Epidermal melanocyte (primary cell): Measurements from ENCODE around the gene PRLH.
"Not testable (repeated sequence)": the region's sequence is repeated elsewhere in the genome, so short reads cannot be mapped to it uniquely, and the experiment has no call there.

ENCODE experiments used
- DNase-seq: peaks from one replicate; pipeline ENCODE4 v3.0.0; 2011; ENCODE audit warnings: low spot score; ENCODE audit not compliant: insufficient read length

The PRLH gene

GRCh38 chr2:237581751-237582746 lies 15.7 kb downstream of the PRLH start:
- DNase-seq: peak; percentile 72

GRCh38 chr2:237583385-237584295 lies 17.3 kb downstream of the PRLH start:
- DNase-seq: no peak

- no peak for DNase-seq
Measured at GRCh38 chr2:237585590-237586221, 19.3 kb downstream of the PRLH start.

GRCh38 chr2:237588044-237588696 lies 21.8 kb downstream of the PRLH start:
- no peak for DNase-seq

GRCh38 chr2:237590272-237591140 lies 24.1 kb downstream of the PRLH start, which contains the start of gene RAB17:
TSS of gene RAB17 (minus strand) at chr2:237590734. CDS start at chr2:237586154, 4,580 bp downstream.
- no peak for DNase-seq

- peak; percentile 86 for DNase-seq
Measured at GRCh38 chr2:237591141-237591881, 24.9 kb downstream of the PRLH start.

GRCh38 chr2:237592425-237592980 lies 26.1 kb downstream of the PRLH start:
- DNase-seq: no peak

- no peak for DNase-seq
Measured at GRCh38 chr2:237593036-237593435, 26.7 kb downstream of the PRLH start.

- DNase-seq: no peak
Measured at GRCh38 chr2:237593596-237594320, 27.4 kb downstream of the PRLH start.

- no peak for DNase-seq
Measured at GRCh38 chr2:237594514-237594871, 28.1 kb downstream of the PRLH start.

- DNase-seq: not testable (repeated sequence)
Measured at GRCh38 chr2:237595829-237596519, 29.6 kb downstream of the PRLH start.

- DNase-seq: no peak
Measured at GRCh38 chr2:237596520-237597195, 30.3 kb downstream of the PRLH start.

GRCh38 chr2:237597196-237598145 lies 31.1 kb downstream of the PRLH start:
- no peak for DNase-seq

GRCh38 chr2:237598468-237599208 lies 32.3 kb downstream of the PRLH start:
- DNase-seq: no peak

- no peak for DNase-seq
Measured at GRCh38 chr2:237599465-237600110, 33.2 kb downstream of the PRLH start.
